OCI-LY1 (cell line): Measurements from ENCODE around the gene DIAPH2.

Experiments used
- CTCF ChIP-seq: fragments of 200-600 bp; sonication (generic), shearing (Covaris generic); IDR thresholded peaks from 2 replicates; pipeline ENCODE4 v1.5.1; 2017; ENCODE audit warnings: mild to moderate bottlenecking, antibody characterized with exemption, low read length, moderate library complexity, mixed read lengths
- EZH2 ChIP-seq: fragments of 200-600 bp; sonication (generic), shearing (Covaris generic); IDR thresholded peaks from 2 replicates; pipeline ENCODE4 v1.8.0; 2017; ENCODE audit warnings: borderline replicate concordance, mixed run types, mild to moderate bottlenecking, antibody characterized with exemption, low read length, moderate library complexity, mixed read lengths

- TF ChIP-seq CTCF = no peak
- TF ChIP-seq EZH2 = no peak
These were observed 635.7 kb downstream of the DIAPH2 start for GRCh38 chrX:97320305-97320704.
